WTC11 (cell line): ENCODE data around the gene AGAP1. TPM values are rescaled to one million over a fixed set of nuclear protein-coding genes. Genes with fewer than 3 reads are reported as not detected.

Source experiments
- ATAC-seq: fragments of 200-7000 bp; cut with Tn5 transposase; 2 replicates; pipeline ENCODE4 v1.10.0; 2021; ENCODE audit warnings: mild to moderate bottlenecking, moderate library complexity
- CTCF ChIA-PET: fragments of 300-600 bp; sonication (Branson Sonifier 250); formaldehyde crosslinking; loops from one replicate; lab custom pipeline; 2021; ENCODE audit warnings: antibody characterized with exemption; lab: Charles Lee
- POLR2A ChIA-PET: fragments of 350-600 bp; sonication (Branson Sonifier 250); formaldehyde crosslinking; loops from one replicate; lab custom pipeline; 2021; ENCODE audit warnings: antibody characterized with exemption; lab: Charles Lee
- DNase-seq: peaks from one replicate; pipeline ENCODE4 v3.0.0; 2021; ENCODE audit warnings: low spot score
- H3K27ac Mint-ChIP-seq: 2 replicates; pipeline ENCODE4 v1.8.0; 2021; ENCODE audit warnings: mixed read lengths
- H3K27me3 Mint-ChIP-seq: 2 replicates; pipeline ENCODE4 v1.8.0; 2021; ENCODE audit warnings: low read depth, mild to moderate bottlenecking, moderate library complexity, mixed read lengths
- H3K36me3 Mint-ChIP-seq: 2 replicates; pipeline ENCODE4 v1.8.0; 2021; ENCODE audit warnings: mixed read lengths
- H3K4me1 Mint-ChIP-seq: 2 replicates; pipeline ENCODE4 v1.8.0; 2022; ENCODE audit warnings: mixed read lengths
- H3K4me3 Mint-ChIP-seq: 2 replicates; pipeline ENCODE4 v1.8.0; 2021; ENCODE audit warnings: mild to moderate bottlenecking, moderate library complexity, mixed read lengths
- H3K9me3 Mint-ChIP-seq: 2 replicates; pipeline ENCODE4 v1.8.0; 2021; ENCODE audit warnings: mixed read lengths
- ATF2 ChIP-seq: sonication (generic); formaldehyde crosslinking; IDR thresholded peaks from 2 replicates; pipeline ENCODE4 v1.8.1; 2022; ENCODE audit warnings: low read depth, missing genetic modification reagents, borderline replicate concordance
- ELF4 ChIP-seq: sonication (generic); formaldehyde crosslinking; IDR thresholded peaks from 2 replicates; pipeline ENCODE4 v1.8.1; 2022; ENCODE audit warnings: low read depth, mild to moderate bottlenecking, moderate library complexity, missing genetic modification reagents
- HMGXB4 ChIP-seq: sonication (generic); formaldehyde crosslinking; IDR thresholded peaks from 2 replicates; pipeline ENCODE4 v1.8.1; 2023; ENCODE audit warnings: mild to moderate bottlenecking, moderate library complexity, missing genetic modification reagents
- JAZF1 ChIP-seq: fragments of 250-450 bp; sonication (Bioruptor Pico); IDR thresholded peaks from 2 replicates; pipeline ENCODE4 v1.9.0; 2021; ENCODE audit warnings: moderate library complexity, mild to moderate bottlenecking, inconsistent platforms
- MAX ChIP-seq: sonication (generic); formaldehyde crosslinking; IDR thresholded peaks from 2 replicates; pipeline ENCODE4 v1.8.0; 2022; ENCODE audit warnings: mild to moderate bottlenecking, missing genetic modification reagents
- MXD4 ChIP-seq: fragments of 250-450 bp; sonication (Bioruptor Pico); IDR thresholded peaks from 2 replicates; pipeline ENCODE4 v1.8.0; 2021; ENCODE audit warnings: mild to moderate bottlenecking, moderate library complexity, borderline replicate concordance
- NFE2L1 ChIP-seq: sonication (generic); formaldehyde crosslinking; IDR thresholded peaks from 2 replicates; pipeline ENCODE4 v1.8.1; 2023; ENCODE audit warnings: missing genetic modification reagents
- NR1H2 ChIP-seq: sonication (generic); formaldehyde crosslinking; IDR thresholded peaks from 2 replicates; pipeline ENCODE4 v1.9.0; 2021; ENCODE audit warnings: mild to moderate bottlenecking, moderate library complexity, missing genetic modification reagents
- NR2C2 ChIP-seq: sonication (generic); formaldehyde crosslinking; IDR thresholded peaks from 2 replicates; pipeline ENCODE4 v1.8.0; 2022; ENCODE audit warnings: mild to moderate bottlenecking, missing genetic modification reagents
- NR3C1 ChIP-seq: sonication (generic); formaldehyde crosslinking; conservative IDR thresholded peaks from 2 replicates; pipeline ENCODE4 v1.8.1; 2023; ENCODE audit warnings: low read depth, mild to moderate bottlenecking, missing genetic modification reagents
- PREB ChIP-seq: sonication (generic); formaldehyde crosslinking; IDR thresholded peaks from 2 replicates; pipeline ENCODE4 v1.8.1; 2022; ENCODE audit warnings: mild to moderate bottlenecking, missing genetic modification reagents, moderate library complexity, borderline replicate concordance
- TCF7 ChIP-seq: sonication (generic); formaldehyde crosslinking; IDR thresholded peaks from 2 replicates; pipeline ENCODE4 v1.8.0; 2022; ENCODE audit warnings: mild to moderate bottlenecking, low read depth, missing genetic modification reagents, moderate library complexity
- TP53 ChIP-seq: sonication (generic); formaldehyde crosslinking; IDR thresholded peaks from 2 replicates; pipeline ENCODE4 v1.8.1; 2023; ENCODE audit warnings: mild to moderate bottlenecking, missing genetic modification reagents
- ZNF263 ChIP-seq: sonication (generic); formaldehyde crosslinking; IDR thresholded peaks from 2 replicates; pipeline ENCODE4 v1.8.1; 2022; ENCODE audit warnings: low read depth, mild to moderate bottlenecking, moderate library complexity, missing genetic modification reagents
- ZNF396 ChIP-seq: fragments of 250-450 bp; sonication (Bioruptor Pico); IDR thresholded peaks from 2 replicates; pipeline ENCODE4 v1.8.0; 2021; ENCODE audit warnings: mild to moderate bottlenecking, moderate library complexity, borderline replicate concordance
- ZNF671 ChIP-seq: fragments of 250-450 bp; sonication (Bioruptor Pico); IDR thresholded peaks from 2 replicates; pipeline ENCODE4 v1.8.0; 2021; ENCODE audit warnings: mild to moderate bottlenecking
- total RNA-seq: library from RNA; stranded (reverse); gene quantifications from 3 replicates; pipeline ENCODE4 v1.2.3, GENCODE V29; 2021
- TF ChIP-seq, protein P1 (sequence below): fragments of 250-450 bp; sonication (Bioruptor Pico); IDR thresholded peaks from 2 replicates; pipeline ENCODE4 v1.8.0; 2021; ENCODE audit warnings: mild to moderate bottlenecking
- TF ChIP-seq, protein P2 (sequence below): fragments of 250-450 bp; sonication (Bioruptor Pico); IDR thresholded peaks from 2 replicates; pipeline ENCODE4 v2.1.2; 2022; ENCODE audit warnings: mild to moderate bottlenecking, moderate library complexity

AGAP1 gene
- total RNA-seq, 1 experiment from 2014 or later, result 49.3 TPM

DNA sequence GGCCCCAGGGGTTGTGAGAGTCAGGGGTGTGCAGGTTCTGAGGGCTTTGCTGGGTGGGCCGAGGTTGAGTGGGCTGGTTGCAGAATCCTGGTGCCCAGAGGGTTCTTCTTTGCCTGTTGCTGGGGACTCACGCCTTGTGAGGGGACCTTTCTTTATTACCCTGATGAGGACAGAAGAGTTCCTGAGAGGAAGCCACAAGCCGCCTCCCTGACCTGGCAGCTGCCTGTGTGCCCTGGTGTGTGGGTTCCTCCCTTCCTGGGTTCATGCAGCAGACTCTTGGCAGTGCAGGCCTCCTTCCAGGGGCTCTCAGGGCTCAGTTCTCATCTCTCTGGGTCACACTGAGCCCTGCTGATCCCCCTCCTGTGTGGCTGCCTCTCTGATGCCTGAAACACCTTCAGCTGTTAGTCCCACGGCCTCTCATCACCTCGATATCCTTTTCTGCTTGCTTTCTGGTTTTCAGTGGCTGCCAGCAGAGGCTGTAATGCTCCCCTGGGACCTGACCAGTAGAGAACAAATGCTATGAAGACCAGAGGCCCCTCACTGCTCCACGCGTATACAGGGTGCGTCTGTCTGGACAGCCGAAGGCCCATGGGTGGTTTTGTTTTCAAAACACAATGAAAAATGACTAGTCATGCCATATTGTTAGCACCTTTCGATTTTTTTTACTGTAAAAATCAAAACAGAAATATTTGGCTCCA, 191.3 kb downstream of the AGAP1 start (continued):
- TF ChIP-seq, protein P1, sequence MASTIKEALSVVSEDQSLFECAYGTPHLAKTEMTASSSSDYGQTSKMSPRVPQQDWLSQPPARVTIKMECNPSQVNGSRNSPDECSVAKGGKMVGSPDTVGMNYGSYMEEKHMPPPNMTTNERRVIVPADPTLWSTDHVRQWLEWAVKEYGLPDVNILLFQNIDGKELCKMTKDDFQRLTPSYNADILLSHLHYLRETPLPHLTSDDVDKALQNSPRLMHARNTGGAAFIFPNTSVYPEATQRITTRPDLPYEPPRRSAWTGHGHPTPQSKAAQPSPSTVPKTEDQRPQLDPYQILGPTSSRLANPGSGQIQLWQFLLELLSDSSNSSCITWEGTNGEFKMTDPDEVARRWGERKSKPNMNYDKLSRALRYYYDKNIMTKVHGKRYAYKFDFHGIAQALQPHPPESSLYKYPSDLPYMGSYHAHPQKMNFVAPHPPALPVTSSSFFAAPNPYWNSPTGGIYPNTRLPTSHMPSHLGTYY (CRISPR knock-in tag), result no peak
- TF ChIP-seq NR2C2 (CRISPR knock-in tag) (no peak), NR3C1 (CRISPR knock-in tag) (no peak), MXD4 (CRISPR knock-in tag) (no peak)

DNA sequence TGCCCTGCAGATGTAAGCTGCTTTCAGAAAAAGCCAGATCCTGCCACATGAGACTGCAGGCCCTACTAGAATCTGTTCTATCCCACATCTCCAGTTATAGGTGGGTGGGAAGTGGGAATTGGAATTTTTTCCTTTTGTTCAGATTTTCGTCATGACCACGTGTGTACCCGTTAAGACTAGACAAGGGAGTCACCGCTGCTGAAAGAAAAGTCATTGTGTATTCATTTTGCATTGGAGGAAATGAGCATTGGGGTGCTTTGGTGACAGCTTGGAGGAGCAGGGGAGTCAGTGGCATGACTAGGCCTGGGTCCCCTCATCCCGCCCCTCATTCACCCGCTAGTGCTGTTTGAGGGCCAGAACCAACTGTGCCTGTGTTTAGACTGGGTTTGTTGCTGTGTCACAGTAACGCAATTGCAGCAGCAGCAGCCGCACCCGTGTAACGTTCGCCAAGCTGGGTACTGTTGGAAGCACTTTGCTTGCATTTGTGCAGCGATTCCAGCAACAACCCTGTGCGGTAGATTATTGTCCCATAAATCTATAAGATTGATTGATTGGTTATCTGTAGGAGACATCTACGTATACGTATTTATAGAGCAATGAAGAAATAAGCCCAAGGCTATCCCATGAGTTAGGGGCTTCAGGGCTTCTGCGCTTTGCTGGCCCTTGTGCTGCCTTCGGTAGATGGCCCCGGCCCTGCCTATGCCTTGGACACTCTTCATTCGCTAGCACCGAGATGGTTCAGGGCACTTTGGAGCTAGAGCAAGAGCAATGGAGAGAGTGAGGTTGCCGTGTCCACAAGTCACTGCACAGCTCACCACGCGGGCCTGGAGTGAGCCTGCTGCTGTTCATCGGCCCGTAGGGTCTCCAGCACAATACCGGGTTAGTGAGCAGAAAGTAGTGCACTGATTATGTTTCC, 194.9 kb downstream of the AGAP1 start:
- Mint-ChIP-seq H3K27me3 (no peaks in the 10 kb centered on the region), H3K27ac (peak overlapping the region; percentile 63), H3K4me3 (no peak overlapping the region), H3K4me1 (peaks cover 67% of the 10 kb centered on the region), H3K36me3 (peaks cover 2% of the 10 kb centered on the region; the same call in 1 of the 2 replicates)
- DNase-seq, result no peak
- CTCF ChIA-PET, result no interaction called here
- ATAC-seq, result no peak
- POLR2A ChIA-PET, result no interaction called here
- TF ChIP-seq PREB (CRISPR knock-in tag) (no peak), NR1H2 (CRISPR knock-in tag) (no peak), MAX (CRISPR knock-in tag) (no peak), ELF4 (CRISPR knock-in tag) (no peak), JAZF1 (CRISPR knock-in tag) (no peak), ATF2 (no peak), NFE2L1 (no peak), TP53 (CRISPR knock-in tag) (no peak), HMGXB4 (CRISPR knock-in tag) (no peak), ZNF396 (CRISPR knock-in tag) (no peak), TCF7 (CRISPR knock-in tag) (no peak), ZNF263 (CRISPR knock-in tag) (no peak), ZNF671 (CRISPR knock-in tag) (no peak)
- TF ChIP-seq, protein P2, sequence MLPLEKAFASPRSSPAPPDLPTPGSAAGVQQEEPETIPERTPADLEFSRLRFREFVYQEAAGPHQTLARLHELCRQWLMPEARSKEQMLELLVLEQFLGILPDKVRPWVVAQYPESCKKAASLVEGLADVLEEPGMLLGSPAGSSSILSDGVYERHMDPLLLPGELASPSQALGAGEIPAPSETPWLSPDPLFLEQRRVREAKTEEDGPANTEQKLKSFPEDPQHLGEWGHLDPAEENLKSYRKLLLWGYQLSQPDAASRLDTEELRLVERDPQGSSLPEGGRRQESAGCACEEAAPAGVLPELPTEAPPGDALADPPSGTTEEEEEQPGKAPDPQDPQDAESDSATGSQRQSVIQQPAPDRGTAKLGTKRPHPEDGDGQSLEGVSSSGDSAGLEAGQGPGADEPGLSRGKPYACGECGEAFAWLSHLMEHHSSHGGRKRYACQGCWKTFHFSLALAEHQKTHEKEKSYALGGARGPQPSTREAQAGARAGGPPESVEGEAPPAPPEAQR (CRISPR knock-in tag), result no peak
- TF ChIP-seq, all 79 proteins: peak for 0
- no peaks in the 10 kb centered on the region for H3K9me3 Mint-ChIP-seq
